ENCODE results near the gene GRHL1.

The GRHL1 gene

DNA sequence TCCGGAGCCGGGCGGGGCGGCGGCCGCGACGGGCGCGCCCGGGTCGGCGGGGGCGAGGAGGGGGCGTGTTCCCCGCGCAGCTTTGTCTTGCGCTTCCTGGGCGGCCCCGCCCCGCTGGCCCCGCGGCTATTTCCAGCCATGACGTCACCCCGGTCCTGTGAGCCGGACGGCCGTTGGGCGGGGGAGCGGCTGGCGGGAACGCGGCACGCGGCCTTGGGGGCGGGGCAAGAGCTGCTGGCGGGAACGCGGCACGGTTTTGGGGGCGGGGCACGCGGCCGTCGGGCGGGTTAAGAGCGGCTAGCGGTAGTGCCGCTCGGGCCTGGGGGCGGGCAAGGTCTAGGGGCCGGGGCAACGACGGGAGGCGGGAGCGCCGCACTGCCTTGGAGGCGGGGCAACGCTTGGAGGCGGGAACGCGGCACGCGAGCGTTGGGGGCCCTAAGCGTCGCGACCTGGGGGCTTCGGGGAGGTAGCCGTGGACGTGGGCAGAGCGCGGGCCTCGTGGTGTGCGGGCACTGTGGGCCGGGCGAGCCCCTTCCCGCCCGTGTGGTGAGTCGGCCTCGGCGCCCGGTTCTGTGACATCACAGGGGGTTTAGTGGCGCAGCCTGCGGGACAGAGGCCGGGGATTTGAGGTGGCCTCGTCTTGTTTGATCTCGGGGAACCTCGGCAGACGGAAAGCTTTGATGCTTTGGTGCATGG lies 92.6 kb downstream of the GRHL1 start:
- peak; percentile 88 for DNase-seq

DNA sequence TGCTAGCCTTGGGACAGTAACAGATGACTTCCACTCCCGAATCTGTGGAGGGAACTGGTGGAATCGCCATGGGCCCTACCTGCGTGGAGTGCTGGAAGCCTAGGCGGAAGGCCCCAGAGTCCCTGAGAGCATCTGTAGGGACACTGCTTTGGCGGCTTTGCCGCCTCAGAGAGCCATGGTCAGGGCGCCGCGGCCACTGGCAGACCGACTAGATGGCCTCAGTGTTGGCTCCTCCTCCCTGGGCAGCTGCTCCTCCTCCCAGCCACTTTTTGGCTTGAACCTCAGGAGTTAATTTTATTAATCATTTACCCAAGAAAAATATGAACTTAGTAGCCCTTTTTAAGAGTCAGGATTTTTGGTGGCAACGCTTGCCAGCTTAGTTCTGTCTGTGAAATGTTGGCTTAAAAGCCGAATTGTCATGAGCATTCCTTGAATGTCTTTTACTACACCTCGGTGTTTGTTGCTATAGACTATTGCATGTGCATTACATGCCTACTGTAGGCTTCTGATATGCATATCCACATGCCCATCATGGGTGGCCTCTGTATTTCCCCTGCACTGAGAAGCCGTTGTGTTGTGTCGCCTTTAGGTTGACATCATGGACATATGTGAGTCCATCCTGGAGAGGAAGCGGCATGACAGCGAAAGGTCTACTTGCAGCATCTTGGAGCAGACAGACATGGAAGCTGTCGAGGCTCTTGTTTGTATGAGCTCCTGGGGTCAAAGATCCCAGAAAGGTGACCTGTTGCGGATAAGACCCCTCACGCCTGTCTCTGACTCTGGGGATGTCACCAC lies 94.3 kb downstream of the GRHL1 start:
- DNase-seq: no peak

DNA sequence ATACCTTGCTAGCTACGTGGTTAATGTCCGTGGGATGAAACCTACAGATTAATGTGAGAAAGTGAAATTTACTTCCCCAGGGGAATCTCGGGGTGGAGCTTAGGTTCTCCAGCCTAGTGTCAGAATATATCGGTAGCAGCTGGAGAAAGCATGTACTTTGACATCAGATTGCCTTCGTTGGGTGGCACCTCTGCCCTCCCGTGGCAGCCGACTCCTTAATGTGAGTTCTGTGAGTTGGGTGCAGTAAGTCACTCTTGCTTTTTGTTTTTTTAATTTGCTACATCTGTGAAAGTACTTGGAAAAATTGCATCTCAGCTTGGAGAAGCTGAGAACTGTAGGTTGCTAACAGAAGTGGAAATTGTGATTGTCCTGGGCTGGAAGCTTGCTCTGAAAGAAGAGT lies 95.4 kb downstream of the GRHL1 start:
- no peak for DNase-seq

DNA sequence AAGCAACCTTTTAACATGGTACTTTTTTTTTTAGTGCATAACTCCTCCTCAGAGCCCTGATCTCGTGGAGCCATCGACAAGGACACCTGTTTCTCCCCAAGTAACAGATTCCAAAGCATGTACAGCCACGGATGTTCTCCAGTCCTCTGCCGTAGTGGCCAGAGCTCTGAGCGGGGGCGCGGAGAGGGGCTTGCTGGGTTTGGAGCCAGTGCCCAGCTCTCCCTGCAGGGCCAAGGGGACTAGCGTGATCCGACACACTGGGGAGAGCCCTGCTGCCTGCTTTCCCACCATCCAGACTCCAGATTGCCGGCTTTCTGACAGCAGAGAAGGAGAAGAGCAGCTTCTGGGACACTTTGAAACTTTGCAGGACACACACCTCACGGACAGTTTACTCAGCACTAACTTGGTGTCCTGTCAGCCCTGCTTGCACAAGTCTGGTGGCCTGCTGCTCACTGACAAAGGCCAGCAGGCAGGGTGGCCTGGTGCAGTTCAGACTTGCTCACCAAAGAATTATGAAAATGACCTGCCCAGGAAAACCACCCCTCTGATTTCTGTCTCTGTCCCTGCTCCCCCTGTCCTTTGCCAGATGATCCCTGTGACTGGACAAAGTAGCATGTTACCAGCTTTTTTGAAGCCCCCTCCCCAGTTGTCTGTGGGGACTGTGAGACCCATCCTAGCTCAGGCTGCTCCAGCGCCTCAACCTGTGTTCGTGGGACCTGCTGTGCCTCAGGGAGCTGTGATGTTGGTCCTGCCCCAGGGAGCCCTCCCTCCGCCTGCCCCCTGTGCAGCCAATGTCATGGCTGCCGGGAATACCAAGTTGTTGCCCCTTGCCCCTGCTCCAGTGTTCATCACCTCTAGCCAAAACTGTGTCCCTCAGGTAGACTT lies 96.4 kb downstream of the GRHL1 start:
- DNase-seq: no peak

DNA sequence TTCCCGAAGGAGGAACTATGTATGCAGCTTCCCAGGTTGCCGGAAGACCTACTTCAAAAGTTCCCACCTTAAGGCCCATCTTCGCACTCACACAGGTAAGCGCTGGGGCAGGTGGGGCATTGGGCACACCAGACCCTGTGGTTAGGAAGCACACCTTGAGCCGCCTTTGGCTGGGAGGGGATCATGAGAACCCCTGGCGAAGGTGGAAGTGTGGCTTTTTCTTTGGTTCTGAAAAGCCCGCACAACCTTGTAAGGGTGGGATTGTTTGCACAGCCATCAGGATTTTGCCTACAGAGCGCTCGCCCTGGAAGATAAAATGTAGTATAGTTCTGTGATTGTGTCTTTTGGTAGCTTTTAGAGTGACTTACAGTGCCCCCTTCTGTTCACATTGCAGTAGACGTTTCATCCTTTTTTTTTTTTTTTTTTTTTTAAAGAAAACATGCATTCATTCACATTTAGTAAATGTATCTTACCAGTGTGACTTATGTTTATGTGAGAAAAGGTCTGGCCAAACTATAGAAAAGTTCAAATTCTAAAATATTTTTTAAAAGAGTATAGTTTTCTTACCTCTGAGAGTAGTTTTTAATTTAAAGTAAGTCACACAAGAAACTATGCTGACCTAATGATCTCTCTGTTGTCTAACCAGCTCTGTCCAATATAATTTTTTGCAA lies 97.1 kb downstream of the GRHL1 start:
- DNase-seq: peak; percentile 54
